Right kidney (tissue), 1 donor: ENCODE data around the gene SGMS1.
"Not testable (repeated sequence)": the region's sequence is repeated elsewhere in the genome, so short reads cannot be mapped to it uniquely, and the experiment has no call there.

ENCODE experiments used
- DNase-seq: peaks from one replicate; pipeline ENCODE4 v3.0.0-alpha.2; 2016

The SGMS1 gene

DNA sequence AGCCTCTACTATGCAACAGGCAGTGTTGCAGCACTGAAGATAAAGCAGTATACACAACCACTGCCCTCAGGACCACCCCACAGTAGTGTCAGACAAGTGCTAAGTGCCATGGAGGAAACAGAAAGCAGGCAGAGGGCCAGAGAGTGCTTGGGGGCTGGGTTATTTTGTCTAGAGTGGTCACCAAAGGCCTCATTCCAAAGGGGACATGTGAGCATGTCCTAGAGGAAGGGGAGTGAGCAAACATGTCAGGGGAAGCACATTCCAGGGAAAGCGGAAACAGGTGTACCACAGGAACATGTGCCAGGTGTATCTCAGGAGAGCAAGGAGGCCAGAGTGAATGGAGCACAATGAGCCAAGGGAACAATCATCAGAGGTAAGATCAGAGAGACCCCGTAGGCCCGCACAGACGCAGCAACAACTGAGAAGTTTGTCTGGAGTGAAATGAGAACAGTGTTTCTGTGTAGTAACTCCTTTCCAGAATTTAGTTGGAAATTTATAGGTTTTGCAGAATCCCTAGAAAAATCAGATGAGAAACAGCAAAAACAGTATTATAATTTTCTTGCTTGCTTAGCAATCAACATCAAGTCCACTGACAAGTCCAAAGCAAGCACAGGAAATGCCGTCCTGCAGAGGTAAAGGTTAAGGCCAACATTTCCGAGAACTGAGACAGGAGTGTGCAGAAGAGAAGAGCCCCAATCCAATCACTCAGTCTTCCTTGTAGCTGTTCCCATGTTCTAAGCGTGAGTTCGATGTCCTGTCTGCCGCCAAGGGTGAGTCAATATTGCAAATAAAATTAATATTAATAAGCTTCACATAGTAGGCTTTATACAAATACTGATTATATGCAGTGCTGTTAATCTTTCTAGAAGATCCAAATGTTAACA, 67.3 kb downstream of the SGMS1 start:
- no peak for DNase-seq

DNA sequence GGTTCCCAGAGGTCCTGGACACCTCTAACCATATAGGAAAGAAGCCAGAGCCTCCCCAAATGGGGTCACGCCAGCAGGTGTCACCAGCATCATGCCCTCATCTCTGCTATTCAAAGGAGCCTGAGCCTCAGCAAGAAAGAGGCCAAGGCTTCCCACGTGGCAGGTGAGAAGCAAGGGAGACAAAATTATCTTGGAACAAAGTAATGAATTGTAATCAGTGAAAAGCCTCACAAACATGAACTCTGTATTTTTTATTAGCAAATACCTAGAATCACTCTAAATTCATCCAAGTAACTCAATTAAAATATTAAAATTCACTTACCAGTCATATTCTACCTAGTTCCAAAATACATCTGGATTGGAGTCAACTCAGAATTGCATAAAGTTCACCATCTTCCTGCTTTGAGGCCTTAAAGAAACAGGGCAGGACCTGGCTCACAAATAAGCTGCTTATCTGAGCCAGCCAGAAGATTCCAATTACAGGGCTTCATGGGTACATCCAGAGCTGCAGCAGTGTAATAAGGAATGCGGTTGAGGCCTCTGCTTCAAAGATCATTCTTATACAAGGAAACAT, 68.7 kb downstream of the SGMS1 start:
- no peak for DNase-seq

DNA sequence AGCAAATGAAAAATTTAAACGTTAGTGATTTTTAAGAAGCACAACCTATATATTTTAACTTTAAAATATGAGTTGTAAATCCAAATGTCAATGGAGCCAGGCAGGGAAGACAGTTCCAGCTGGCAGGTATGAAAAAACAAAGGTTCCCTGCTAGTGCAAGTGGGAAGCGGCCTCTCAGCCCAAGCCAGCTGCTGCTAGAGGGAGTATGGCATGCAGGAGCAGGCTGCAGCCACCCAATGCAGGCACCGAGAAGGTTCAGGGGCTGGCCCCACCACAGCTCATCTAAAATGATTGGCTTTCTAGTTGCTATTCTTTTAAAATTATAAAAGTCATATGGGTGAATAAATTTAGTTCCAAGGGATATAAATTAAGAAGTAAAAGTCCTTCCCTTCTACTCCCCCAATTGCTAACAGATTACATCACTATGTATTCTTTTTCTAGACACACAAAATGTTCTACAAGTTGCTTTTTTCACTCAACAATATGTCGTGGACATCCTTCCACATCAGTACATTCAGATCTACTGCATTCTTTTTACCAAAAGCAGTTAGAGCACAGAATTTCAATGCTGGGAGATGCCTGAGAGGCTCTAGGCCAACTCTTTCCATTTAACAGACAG, 69.3 kb downstream of the SGMS1 start:
- DNase-seq, result no peak

DNA sequence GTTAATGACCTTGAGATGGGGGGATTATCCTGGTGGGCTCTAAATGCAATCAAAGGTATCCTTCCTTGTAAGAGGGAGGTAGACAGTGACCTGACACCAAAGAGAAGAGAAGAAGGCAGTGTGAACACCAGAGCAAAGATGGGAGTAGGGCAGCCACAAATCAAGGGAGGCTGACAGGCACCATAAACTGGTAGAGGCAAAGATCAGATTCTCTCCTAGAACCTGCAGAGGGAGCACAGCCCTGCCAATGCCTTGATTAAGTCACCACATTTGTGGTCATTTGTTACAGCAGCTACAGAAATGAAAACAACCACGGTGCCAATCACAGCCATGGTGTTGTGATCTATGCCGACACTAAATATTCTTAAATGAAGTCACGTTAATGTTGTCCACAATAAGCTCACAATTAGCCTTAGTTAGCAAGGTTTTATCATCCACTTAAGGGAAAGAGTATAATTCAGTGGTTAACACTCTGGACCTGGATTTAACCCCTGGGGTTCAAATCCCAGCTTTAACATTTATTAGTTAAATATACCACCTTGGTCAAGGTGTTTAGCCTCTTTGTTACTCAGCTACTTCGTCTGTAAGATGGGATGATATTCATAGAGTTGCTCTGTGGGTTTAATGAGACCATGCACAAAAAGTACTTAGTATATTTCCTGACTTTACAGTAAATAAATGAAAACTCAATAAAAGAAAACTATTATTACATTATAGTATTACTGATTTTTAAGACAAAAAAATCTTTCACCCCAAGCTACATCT, 70.8 kb downstream of the SGMS1 start:
- peak; percentile 25 for DNase-seq

DNA sequence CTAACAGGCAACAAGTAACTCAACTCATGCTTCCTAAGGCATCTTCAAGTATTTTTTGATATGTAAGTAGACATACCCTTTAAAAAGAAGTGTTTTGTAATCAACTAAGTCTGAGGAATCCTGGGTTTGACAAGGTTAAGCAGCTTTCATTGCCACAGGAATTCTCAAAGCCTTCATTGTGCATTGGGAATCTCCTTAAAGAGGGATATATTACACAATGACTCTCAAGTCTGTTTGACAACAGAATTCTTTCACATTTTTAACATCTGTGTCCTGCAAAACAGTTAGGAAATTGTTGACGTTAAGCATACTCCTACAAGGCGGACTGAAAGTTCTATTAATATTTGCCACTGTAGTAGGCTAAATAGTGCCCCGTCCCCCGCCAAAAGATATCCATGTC, 71.4 kb downstream of the SGMS1 start:
- no peak for DNase-seq

DNA sequence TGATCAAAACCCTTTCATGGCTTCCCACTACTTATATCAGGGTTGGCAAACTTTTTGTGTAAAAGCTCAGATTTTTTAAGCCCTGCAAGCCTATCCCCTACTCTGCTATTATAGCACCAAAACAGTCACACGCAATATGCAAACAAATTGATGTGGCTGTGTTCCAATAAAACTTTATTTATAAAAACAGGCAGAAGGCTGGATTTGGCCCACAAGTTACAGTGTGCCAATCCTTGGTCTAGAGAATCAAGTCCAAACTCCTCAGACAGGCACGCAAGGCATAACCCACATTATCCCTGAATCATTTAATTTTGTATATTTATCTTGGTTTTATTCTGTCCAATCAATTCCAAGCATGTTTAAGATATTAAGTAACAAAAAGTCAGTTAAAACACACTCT, 71.9 kb downstream of the SGMS1 start:
- DNase-seq, result no peak

DNA sequence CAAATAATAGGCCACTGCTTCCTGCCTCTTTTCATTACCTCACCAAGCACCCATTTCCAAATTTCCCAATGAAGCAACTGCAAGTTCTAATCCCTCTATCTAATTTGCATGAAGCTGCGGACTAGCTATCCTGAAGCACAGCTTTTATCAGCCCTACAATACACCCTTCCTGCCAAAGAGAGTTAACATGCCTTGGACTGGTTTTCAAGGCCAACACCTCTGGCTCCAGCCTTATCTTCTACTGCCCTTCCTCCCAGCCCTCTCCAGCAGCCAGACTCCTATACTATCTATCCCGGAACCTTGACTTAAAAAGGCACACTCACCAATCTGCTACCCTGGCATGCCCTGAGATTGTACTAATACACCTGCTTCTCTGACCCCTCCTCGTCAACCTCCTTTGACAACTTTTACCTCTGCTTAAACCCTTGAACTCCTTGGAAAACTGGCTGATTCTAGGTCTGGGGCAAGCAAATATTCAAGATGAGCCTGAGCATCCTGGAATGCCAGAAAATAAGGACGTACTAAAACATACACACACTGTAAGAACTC, 73.4 kb downstream of the SGMS1 start:
- DNase-seq, result no peak

DNA sequence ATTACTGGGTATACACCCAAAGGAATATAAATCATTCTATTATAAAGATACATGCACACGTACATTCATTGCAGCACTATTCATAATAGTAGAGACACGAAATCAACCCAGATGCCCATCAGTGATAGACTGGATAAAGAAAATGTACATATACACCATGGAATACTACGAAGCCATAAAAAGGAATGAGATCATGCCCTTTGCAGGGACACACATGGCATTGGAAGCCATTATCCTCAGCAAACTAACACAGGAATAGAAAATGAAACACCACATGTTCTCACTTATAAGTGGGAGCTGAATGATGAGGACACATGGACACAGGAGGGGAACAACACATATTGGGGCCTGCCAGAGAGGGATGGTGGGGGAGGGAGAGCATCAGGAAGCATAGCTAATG, 74.6 kb downstream of the SGMS1 start:
- not testable (repeated sequence) for DNase-seq

DNA sequence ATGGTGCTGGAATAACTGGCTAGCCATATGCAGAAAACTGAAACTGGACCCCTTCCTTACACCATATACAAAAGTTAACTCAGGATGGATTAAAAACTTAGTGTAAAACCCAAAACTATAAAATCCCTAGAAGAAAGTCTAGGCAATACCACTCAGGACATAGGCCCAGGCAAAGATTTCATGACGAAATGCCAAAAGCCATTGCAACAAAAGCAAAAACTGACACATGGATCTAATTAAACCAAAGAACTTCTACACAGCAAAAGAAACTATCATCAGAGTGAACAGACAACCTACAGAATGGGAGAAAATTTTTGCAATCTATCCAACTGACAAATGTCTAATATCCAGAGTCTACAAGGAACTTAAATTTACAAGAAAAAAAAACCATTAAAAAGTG, 75.3 kb downstream of the SGMS1 start:
- not testable (repeated sequence) for DNase-seq

DNA sequence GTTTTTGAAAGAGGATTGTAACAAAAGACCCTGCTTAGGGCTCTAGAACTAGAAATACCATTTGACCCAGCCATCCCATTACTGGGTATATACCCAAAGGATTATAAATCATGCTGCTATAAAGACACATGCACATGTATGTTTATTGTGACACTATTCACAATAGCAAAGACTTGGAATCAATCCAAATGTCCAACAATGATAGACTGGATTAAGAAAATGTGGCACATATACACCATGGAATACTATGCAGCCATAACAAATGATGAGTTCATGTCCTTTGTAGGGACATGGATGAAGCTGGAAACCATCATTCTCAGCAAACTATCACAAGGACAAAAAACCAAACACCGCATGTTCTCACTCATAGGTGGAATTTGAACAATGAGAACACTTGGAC, 77.5 kb downstream of the SGMS1 start:
- DNase-seq, result not testable (repeated sequence)

DNA sequence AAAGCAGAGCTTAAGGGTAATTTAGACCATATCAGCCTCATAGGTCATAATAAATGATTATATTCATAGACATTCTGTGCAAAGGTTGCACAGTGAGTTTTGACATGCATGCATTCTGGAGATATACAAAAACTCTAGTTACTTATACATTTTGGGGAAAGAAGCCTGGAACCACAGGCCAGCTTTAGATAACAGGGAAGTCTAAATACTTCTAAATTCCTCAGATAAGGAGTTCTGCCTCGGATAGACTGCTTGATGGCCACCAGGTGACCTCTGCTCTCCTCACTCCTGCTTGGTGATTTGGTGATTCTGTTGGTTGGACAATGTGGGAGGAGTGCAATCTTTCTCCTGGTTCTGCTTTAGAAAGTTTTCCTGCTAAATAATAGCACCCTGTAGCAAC, 77.9 kb downstream of the SGMS1 start:
- DNase-seq, result no peak

DNA sequence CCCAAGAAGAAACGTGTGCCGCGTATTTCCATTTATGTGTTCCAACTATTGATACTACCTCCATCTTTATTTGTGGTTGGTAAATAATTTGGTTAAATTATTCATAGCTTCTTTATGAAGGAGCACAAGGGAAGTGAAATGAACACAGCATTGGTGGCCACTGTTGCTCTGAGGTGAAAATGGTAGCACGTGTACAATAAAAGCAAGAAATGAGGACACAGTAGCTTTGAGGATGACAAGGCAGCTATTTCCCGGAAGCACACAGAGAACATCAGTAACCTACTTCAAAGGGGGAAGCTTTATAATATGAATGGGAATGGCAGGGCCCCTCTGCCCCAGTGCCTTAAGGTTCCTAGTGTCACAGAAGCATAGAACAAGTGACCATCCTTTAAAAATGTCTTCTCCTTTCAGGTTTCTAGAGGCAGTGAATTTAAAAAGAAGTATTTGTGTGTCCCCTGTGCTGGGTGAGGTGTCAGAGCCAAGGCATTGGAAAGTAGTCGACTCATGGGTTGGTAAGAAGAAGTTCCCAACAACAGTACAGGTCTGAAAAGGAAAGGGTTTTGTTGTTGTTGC, 78.8 kb downstream of the SGMS1 start:
- no peak for DNase-seq

DNA sequence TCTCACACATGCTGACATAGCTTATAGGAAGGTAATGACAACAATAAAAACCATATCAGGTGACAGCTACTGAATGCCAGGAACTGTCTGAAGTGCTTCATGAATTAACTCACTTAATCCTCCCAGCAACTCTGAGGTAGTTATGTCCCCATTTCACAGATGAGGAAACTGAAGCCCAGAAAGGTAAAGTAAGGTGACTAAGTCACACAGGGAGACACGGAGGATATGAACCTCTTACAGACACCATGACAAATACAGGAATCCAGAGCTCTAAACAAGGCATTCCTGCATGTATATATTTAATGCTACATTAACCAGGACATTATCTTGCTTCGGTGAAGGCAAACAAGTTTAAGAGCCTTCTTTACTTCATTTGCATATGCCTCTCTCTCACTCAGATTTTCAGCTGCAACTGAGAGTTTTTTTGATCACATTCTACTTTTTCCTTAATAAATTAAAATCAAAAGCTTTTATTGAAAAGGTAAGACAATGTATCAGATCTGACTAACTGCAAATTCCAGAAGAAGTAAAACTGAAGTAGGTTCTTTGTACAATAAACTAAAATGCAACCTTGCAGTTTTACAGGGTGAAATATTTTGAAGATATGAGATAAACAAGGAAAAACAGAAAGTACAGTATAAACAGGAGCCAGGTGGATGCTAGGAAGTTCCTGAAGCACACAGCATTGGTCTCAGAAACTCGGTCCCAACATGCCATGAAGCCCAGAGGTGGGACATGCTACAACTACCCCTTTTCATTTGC, 79.5 kb downstream of the SGMS1 start:
- no peak for DNase-seq

DNA sequence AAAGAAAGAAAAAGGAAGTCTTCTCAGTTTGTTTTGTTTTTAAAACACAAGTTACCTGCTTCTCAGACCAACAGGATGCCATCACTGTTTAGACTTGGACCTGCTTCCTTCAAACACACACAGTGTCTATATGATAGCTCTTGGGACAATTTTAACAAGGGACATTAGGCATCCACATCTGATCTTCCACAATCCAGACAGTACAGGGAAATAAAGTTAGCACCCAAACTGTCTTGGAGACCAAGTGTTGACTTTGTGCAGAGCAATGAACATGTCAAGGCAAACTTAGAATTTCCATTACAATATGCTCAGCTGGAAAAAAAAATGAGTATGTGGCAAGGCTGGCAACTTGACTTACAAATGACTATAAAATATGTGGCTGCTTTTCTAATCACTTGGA, 80.9 kb downstream of the SGMS1 start:
- DNase-seq, result no peak

DNA sequence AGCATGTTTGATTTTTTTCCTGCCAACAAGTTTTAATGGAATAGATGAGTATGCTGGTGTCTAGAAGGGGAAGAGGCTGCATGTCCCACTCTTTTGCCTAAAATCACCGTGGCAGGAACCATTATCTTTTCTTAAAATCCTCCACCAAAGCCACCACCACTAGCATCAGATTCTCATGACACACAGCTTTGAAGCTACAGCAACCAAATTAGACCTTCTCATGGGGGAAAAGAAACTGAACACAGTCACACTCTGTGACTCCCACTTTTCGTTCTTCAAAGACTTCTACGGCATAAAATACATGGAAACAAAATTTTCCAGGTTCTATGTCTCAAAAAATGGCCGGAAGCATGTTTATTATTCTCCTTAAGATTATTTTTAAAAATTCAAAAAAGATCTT, 81.8 kb downstream of the SGMS1 start:
- DNase-seq, result no peak

DNA sequence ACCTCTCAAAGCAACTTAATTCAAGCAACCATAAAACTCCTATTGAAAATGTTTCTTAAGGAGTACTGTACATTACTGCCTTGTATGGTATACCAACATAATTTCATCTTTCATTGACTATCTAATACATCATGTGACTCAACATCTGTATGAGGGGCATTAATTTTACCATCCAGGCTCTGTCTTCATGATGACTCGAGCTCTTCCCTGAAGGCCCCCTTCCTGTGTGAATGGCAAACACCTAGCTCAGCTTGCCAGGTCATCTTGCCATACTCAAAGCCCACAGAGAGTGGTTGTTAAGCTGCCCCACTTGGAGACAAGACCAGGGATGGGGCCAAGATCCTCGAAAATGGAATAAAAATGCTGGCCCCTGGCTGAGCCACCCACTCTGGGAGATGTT, 82.4 kb downstream of the SGMS1 start:
- no peak for DNase-seq

DNA sequence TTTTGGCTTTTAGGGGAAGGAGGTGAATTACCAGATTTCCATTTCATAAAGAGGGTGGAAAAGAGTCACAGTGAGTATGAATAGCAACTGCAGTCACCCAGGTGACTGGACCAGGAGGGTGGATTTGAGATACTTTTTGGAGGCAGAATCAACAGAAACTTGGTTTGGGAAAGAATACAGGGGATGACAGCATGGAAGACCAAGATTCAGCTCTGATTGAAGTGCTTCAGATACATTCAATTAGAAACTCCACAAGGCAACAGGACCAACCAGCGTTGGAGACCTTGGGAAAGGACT, 83.0 kb downstream of the SGMS1 start:
- DNase-seq, result no peak

DNA sequence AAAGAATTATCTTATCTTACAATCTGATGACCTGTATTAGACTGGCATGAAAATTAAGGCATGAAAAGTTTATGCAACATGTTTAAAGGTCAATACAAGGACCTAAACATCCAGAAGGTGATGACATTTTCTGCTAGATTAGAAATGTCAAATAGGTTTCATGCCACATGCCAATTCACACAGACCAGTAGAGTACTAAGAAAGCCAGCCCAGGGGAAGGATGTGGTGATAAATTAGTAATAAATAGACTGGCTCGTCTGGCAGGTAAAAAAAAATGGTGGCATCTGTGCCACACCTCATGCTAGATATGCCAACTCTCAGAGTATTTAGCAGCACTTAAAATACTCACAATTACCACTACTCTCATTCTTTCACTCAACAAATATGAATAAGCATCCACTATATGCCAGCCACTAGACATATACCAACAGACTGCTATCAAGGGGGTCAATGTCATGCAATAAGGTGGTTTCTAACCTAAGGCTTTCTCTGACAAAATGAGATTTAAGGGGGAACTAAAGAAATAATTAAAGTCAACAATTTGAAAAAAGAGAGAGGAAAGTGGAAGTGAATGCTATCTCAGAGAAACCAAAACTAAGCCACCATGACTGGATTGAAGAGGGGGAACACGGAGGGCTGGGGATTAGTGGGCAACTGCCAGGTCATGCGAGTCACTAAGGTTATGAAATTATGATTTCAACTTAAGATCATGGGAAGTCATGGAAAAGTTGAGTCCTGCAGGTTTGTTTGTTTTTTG, 83.5 kb downstream of the SGMS1 start:
- no peak for DNase-seq

DNA sequence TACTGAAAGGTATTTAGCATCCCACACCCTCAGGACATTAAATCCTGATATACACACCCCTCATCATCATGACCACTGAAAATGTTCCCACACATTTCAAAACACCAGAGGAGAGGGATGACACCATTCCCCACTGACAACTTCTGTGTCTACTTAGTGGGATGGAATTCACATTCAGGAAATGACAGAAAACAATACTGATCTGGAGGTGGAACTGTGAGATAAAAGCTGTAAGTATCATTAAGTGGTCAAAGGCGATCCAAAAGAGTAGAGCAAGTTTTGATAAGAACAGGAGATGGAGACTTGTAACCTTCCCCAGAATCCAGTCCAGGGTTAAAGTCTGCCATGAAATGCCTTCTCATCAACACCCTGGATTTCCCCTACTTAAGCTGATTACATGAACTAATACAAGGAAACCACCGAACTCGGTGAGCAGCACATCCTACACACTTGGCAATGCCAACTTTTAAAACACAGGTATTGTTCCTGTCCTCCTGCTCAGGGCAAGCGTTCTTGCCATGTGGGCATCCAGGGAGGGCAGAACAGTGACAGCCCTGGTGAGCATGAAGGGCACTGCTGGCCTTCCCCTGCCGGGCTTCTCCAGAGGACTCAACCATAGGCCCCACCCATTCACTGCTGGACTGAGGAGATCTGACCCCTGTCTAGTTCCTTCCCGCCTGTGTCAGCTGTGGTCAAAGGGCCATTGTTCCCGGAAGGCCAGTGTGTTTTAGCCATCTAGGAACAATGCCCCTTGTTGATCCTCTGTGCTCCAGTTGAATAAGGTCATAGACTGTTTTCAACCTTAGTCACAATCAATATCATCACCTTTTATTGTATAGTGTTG, 85.0 kb downstream of the SGMS1 start:
- DNase-seq, result no peak
